Progenitor cell of endocrine pancreas (in vitro differentiated cells): ENCODE measurements around the gene STX5. TPM values are rescaled to one million over a fixed set of nuclear protein-coding genes. Genes with fewer than 3 reads are reported as not detected.
A peak's percentile ranks its signal among the peaks of the same experiment; 100 is the strongest.
"Not testable (repeated sequence)": the region's sequence is repeated elsewhere in the genome, so short reads cannot be mapped to it uniquely, and the experiment has no call there.

Experiments
- DNase-seq: peaks from one replicate; pipeline ENCODE4 v3.0.0; 2021; ENCODE audit warnings: low spot score; ENCODE audit not compliant: unreplicated experiment
- H3K27ac Mint-ChIP-seq: 2 replicates; pipeline ENCODE4 v1.8.0; 2021; ENCODE audit warnings: mild to moderate bottlenecking, moderate library complexity, mixed read lengths
- H3K27me3 Mint-ChIP-seq: 2 replicates; pipeline ENCODE4 v1.8.0; 2021; ENCODE audit warnings: mixed read lengths
- H3K36me3 Mint-ChIP-seq: 2 replicates; pipeline ENCODE4 v1.8.0; 2022; ENCODE audit warnings: mixed read lengths; ENCODE audit not compliant: insufficient read depth
- H3K4me1 Mint-ChIP-seq: 2 replicates; pipeline ENCODE4 v1.8.0; 2021; ENCODE audit warnings: low read depth, mixed read lengths
- H3K4me3 Mint-ChIP-seq: 2 replicates; pipeline ENCODE4 v1.8.0; 2021; ENCODE audit warnings: low read depth, mild to moderate bottlenecking, moderate library complexity, mixed read lengths
- H3K9me3 Mint-ChIP-seq: 2 replicates; pipeline ENCODE4 v1.8.0; 2021; ENCODE audit warnings: low read depth, mixed read lengths
- CTCF ChIP-seq: fragments of 200-600 bp; sonication (generic); IDR thresholded peaks from one replicate; pipeline ENCODE4 v1.5.0; 2021; ENCODE audit warnings: antibody characterized with exemption, mild to moderate bottlenecking; ENCODE audit not compliant: unreplicated experiment
- total RNA-seq: library from RNA; stranded (reverse); gene quantifications from 2 replicates; pipeline ENCODE4 v1.2.1, GENCODE V29; 2021

Gene STX5
- total RNA-seq, 1 donor from 2014 or later, result 45.3 TPM

- Mint-ChIP-seq H3K4me1 (peaks cover 24% of the 10 kb centered on the region), H3K9me3 (no peaks in the 10 kb centered on the region), H3K4me3 (no peak overlapping the region), H3K27ac (peak overlapping the region; percentile 20), H3K27me3 (no peaks in the 10 kb centered on the region), H3K36me3 (peaks cover 3% of the 10 kb centered on the region)
- no peak for DNase-seq
- no peak for TF ChIP-seq CTCF
Measured at GRCh38 chr11:62863687-62864335, 32.0 kb upstream of the STX5 start.

- not testable (repeated sequence) for H3K4me3 Mint-ChIP-seq, H3K9me3 Mint-ChIP-seq, H3K36me3 Mint-ChIP-seq, H3K27me3 Mint-ChIP-seq, DNase-seq
- H3K27ac Mint-ChIP-seq, result peak overlapping the region; percentile 59
- H3K4me1 Mint-ChIP-seq, result peaks cover 36% of the 10 kb centered on the region
Measured at GRCh38 chr11:62861564-62862192, 29.8 kb upstream of the STX5 start.

- no peak overlapping the region for H3K4me3 Mint-ChIP-seq
- H3K9me3 Mint-ChIP-seq, result no peaks in the 10 kb centered on the region
- H3K36me3 Mint-ChIP-seq, result peaks cover 1% of the 10 kb centered on the region
- no peak for TF ChIP-seq CTCF
- DNase-seq, result no peak
- peak overlapping the region; percentile 89 for H3K27ac Mint-ChIP-seq
- H3K27me3 Mint-ChIP-seq, result no peaks in the 10 kb centered on the region
- peaks cover 36% of the 10 kb centered on the region for H3K4me1 Mint-ChIP-seq
Measured at GRCh38 chr11:62860835-62861563, 29.1 kb upstream of the STX5 start.

- not testable (repeated sequence) for DNase-seq, H3K36me3 Mint-ChIP-seq, H3K27me3 Mint-ChIP-seq, H3K9me3 Mint-ChIP-seq, H3K4me3 Mint-ChIP-seq
- peak overlapping the region; percentile 80 for H3K27ac Mint-ChIP-seq
- H3K4me1 Mint-ChIP-seq, result peaks cover 39% of the 10 kb centered on the region
Measured at GRCh38 chr11:62859281-62859703, 27.4 kb upstream of the STX5 start.

- Mint-ChIP-seq H3K27me3 (no peaks in the 10 kb centered on the region), H3K36me3 (peaks cover 16% of the 10 kb centered on the region), H3K4me1 (peaks cover 50% of the 10 kb centered on the region), H3K4me3 (peak overlapping the region; percentile 98), H3K9me3 (no peaks in the 10 kb centered on the region), H3K27ac (peak overlapping the region; percentile 90)
- TF ChIP-seq CTCF, result no peak
- no peak for DNase-seq
Measured at GRCh38 chr11:62858201-62858600, 26.4 kb upstream of the STX5 start.

GRCh38 chr11:62857541-62857982 is 25.7 kb upstream of the STX5 start:
- H3K27ac Mint-ChIP-seq, result peak overlapping the region; percentile 90
- peaks cover 22% of the 10 kb centered on the region for H3K36me3 Mint-ChIP-seq
- DNase-seq, result no peak
- peaks cover 54% of the 10 kb centered on the region for H3K4me1 Mint-ChIP-seq
- no peaks in the 10 kb centered on the region for H3K9me3 Mint-ChIP-seq
- peak overlapping the region; percentile 98 for H3K4me3 Mint-ChIP-seq
- no peak for TF ChIP-seq CTCF
- H3K27me3 Mint-ChIP-seq, result no peaks in the 10 kb centered on the region
